Measurements from ENCODE around the gene CD3E.

DNA sequence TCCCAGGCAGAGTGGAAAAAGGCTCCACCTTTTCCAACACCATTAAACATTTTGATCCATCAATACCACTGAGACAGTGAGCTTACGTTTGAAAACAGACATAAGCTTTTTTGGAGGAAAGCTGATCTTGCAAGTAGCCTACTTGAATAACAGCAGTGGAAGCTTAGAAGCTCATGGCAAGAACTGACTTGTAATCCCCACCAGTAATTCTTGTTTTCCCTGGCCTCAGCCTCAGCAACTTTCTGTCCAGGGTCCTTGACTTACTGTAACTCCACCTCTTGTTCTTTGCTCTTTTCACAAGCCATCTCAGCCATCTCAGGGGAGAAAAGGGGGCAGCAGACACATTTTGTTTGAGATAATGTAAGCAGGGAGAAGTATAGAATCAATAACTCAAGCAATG, 28.1 kb upstream of the CD3E start:
- TF ChIP-seq, protein P1, sequence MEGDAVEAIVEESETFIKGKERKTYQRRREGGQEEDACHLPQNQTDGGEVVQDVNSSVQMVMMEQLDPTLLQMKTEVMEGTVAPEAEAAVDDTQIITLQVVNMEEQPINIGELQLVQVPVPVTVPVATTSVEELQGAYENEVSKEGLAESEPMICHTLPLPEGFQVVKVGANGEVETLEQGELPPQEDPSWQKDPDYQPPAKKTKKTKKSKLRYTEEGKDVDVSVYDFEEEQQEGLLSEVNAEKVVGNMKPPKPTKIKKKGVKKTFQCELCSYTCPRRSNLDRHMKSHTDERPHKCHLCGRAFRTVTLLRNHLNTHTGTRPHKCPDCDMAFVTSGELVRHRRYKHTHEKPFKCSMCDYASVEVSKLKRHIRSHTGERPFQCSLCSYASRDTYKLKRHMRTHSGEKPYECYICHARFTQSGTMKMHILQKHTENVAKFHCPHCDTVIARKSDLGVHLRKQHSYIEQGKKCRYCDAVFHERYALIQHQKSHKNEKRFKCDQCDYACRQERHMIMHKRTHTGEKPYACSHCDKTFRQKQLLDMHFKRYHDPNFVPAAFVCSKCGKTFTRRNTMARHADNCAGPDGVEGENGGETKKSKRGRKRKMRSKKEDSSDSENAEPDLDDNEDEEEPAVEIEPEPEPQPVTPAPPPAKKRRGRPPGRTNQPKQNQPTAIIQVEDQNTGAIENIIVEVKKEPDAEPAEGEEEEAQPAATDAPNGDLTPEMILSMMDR (IDR thresholded peaks at IDR 0.05), result no peak
- TF ChIP-seq ZFX (IDR thresholded peaks at IDR 0.05; ENCODE audit: borderline replicate concordance), result no peak
